Activated CD8-positive, alpha-beta memory T cell treated with anti-CD3 and anti-CD28 coated beads, Interleukin-2, amount 50 U/mL, for 1 hour (primary cell): ENCODE data around the gene LPP.
"Not testable (repeated sequence)": the region's sequence is repeated elsewhere in the genome, so short reads cannot be mapped to it uniquely, and the experiment has no call there.

Experiments used
- DNase-seq: peaks from one replicate; pipeline ENCODE4 v3.0.0-alpha.2; 2020; ENCODE audit errors: extremely low read depth

Gene LPP

DNA sequence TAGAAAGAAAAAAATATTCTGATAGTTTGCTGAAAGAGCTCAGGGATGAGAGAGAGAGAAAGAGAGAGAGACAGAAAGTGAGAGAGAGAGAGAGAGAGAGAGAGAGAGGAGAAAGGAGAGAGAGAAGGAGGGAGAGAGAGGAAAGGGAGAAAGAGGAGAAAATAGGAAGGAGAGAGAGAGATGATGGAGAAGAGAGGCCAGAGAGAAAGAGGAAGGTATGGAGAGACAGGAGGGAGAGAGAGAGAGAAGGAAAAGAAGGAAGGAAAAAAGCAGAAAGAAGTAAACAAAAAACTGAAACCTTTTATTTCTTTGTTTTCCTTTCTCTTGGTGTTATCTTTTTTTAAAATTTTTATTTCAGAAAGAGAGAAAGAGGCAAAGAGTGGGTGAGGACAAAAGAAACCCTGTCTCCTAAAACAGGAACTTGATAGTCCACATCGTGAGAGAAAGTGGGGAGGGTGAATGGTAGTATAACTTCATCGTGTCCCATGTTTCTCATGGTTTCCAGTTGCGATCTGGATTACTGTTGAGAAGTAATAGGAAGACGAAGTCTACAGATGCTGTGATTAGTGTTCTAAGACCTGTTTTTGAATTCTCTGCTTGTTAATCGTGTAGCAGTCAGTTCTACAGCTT is 279.7 kb downstream of the LPP start:
- DNase-seq, result no peak

GRCh38 chr3:188434594-188434993 is 280.6 kb downstream of the LPP start:
- no peak for DNase-seq

DNA sequence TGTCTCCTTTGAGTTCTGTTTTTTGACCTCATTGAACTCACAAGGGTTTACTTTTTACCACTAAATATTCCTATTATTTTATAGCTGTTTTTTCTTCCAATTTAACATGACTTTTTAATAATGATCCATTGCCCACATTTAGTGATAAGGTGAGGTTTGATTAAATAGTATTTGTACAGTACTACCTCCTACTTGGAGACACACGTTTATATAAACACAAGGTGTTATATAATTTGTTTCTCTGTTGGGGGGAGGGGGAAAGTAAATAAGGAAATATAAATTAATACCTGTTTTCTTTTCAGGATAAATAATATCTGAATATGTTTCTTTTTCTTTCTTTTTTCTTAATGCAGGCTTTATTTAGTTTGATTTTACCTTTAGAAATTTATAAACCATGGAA is 281.3 kb downstream of the LPP start:
- DNase-seq, result no peak

- DNase-seq, result no peak
Measured at GRCh38 chr3:188437926-188438325, 284.0 kb downstream of the LPP start.

- DNase-seq, result peak; percentile 19
Measured at GRCh38 chr3:188439080-188439479, 285.1 kb downstream of the LPP start.

DNA sequence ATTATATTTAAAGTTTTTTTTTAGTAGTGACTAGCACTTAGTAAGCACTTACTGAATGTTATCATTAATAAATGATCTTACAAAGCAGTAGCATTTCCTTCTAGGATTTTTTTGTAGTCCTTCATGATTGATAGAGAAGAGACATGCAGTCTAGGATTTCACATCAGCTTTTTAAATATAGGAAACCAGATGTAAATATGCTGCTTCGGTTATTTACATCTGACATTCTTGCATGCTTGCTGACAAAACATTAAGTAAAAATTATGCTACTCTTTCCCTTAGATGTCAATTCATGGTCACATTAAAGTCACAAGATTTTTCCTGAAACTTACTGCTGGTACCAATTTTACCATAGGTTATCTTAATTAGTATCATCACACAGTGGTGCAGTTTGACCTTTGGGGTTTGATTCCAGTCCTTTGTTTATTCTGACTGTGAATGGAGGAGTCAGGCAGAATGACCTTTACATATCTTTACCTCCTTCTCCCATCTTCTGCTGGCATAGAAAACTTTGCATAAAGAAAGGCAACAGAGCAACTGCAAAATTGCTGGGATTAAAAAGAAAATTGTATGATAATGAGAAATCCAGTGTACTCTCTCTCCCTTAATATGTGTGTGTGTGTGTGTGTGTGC is 286.5 kb downstream of the LPP start:
- DNase-seq, result no peak

DNA sequence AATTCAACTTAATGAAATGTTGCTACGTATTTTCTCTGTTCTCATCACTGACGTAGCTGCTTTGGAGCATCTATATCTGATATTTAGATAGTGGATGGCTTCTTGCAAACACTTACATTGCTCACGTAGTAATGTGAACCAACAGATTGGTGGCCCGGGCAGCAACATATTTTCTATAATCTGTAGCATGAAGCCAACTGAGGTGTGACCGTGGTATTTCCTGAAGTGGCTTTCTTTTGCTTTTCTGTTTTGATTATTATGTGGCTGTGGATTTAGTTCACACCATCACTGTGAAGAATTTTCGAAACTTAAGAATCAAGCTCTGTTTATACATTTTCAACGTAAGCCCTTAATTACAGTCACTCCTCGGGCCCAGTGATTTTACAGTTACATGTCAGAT is 288.5 kb downstream of the LPP start:
- DNase-seq, result no peak

DNA sequence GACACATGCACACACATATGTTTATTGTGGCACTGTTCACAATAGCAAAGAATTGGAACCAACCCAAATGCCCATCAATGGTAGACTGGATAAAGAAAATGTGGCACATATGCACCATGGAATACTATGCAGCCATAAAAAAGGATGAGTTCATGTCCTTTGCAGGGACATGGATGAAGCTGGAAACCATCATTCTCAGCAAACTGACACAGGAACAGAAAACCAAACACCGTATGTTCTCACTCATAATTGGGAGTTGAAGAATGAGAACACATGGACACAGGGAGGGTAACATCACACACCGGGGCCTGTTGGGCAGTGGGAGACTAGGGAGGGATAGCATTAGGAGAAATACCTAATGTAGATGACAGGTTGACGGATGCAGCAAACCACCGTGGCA is 291.2 kb downstream of the LPP start:
- DNase-seq, result not testable (repeated sequence)

DNA sequence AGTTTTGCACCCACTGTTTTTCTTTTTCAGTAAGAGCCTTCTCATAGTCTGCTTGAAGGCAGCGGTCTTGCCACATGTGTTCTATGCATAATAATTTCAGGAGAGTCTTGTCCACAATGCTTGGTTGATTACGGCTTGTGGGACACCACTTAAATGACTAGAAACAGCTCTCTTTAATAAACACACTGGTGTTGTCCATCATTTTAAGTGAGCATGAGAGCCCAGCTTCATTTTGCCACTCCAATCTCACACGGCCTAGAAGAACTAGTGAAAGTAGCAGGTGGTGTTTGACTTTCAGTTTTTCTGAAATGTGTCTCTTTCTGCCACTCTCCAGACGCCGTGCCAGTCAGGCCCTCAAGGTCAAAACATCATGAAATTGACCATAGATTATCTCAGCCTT is 292.1 kb downstream of the LPP start:
- DNase-seq, result no peak

GRCh38 chr3:188446766-188447165 is 292.8 kb downstream of the LPP start:
- no peak for DNase-seq

- DNase-seq, result no peak
Measured at GRCh38 chr3:188448813-188449212, 294.9 kb downstream of the LPP start.

DNA sequence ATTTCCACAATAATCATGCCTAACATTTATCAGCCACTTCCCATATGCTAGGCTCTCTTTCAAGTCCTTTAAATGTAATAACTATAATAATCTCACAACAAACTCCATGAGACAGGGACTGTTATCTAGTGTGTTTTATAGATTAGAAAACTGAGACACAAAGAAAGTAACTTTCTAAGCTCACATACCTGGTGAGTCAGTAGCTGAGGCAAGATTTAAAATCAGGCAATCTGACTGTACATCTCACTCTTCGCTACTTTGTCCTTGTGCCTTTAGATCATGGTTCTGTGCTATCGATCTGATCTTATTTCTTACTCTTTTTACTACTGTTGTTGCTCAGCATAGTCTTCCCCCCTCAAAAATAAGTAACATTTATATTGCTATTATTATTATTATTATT is 295.5 kb downstream of the LPP start:
- no peak for DNase-seq

- DNase-seq, result no peak
Measured at GRCh38 chr3:188452158-188452772, 298.3 kb downstream of the LPP start.

GRCh38 chr3:188453431-188454384 is 299.8 kb downstream of the LPP start:
- no peak for DNase-seq

DNA sequence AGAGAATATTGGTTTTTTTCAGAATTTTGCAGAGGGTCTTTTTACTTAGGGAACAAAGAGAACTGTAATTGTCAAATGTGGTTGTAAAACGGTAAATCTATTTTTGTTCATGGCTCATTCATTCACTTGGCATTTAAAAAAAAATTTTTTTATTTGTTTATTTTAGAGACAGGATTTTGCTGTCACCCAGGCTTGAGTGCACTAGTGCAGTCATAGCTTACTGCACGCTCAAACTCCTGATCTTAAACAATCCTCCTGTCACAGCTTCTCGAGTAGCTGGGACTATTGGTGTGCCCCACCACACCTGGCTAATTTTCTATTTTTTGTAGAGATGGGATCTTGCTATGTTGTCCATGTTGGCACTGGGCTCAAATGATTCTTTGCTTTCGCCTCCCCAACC is 301.8 kb downstream of the LPP start:
- no peak for DNase-seq

DNA sequence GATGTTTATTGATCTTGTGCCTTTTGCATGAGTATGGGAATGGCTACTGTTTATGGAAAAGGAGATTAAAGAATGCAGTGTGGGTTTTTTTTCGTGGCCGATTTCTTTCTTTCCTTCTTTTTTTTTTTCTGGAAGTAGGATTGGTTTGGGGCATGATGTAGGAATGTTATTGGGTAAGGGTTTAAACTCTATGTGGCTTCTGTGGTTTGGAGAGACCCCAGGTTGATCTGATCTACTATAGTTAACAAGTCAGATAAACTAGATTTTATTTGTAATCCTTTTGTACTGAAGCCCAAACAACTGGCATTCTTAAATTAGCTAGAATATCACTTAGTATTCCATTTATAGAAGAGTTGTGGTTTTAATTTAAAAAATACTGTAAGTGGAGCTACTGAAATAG is 304.8 kb downstream of the LPP start:
- no peak for DNase-seq

GRCh38 chr3:188465311-188465710 is 311.4 kb downstream of the LPP start:
- no peak for DNase-seq

DNA sequence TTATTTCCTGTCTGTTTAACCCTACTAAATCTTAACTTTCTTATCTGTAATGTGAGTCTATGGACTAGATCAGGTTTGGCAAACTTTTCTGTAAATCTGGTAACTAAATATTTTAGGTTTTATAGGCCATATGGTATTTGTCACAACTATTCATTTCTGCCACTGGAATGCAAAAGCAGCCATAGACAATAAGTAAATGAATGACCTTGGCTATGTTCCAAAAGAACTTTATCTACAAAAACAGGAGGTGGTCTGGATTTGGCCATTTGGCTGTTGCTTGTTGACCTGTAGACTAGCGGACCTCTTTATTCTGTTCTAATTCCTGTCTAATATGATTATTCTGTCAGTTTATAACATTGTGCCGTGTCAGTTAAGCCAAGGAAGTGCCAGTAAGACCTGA is 314.2 kb downstream of the LPP start:
- DNase-seq, result no peak

GRCh38 chr3:188468662-188469061 is 314.7 kb downstream of the LPP start:
- no peak for DNase-seq

- no peak for DNase-seq
Measured at GRCh38 chr3:188469228-188469885, 315.4 kb downstream of the LPP start.

- no peak for DNase-seq
Measured at GRCh38 chr3:188470508-188471130, 316.7 kb downstream of the LPP start.
